ENCODE measurements around the gene CARTPT. TPM values are rescaled to one million over a fixed set of nuclear protein-coding genes. Genes with fewer than 3 reads are reported as not detected.

CARTPT gene
- total RNA-seq, 1 donor from 2014 or later: 0.34 TPM

DNA sequence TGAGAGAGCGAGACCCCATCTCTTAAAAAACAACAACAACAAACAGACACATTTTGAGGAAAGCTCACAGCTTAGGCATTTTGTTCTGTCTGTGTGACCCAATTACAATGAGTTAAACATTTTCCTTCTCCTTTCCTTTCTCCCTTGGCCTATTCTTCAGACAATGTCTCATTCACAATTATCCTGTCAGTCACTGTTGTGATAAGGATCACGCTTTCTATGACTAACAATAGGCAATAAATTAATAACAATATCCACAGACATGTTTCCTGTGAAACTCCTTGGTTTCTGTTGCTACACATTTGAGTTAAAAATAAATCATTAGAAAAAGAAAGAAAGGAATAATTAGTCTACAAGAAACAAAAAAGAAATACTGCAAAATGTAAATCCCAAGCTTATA, 19.8 kb upstream of the CARTPT start:
- Mint-ChIP-seq H3K36me3 (no peaks in the 10 kb centered on the region), H3K27me3 (peaks cover 12% of the 10 kb centered on the region), H3K4me3 (no peak overlapping the region), H3K9me3 (no peaks in the 10 kb centered on the region), H3K27ac (no peak overlapping the region), H3K4me1 (ENCODE audit: unreplicated experiment) (peaks cover 36% of the 10 kb centered on the region)
- DNase-seq (ENCODE audit: extremely low spot score, unreplicated experiment): no peak
- TF ChIP-seq, protein P1, sequence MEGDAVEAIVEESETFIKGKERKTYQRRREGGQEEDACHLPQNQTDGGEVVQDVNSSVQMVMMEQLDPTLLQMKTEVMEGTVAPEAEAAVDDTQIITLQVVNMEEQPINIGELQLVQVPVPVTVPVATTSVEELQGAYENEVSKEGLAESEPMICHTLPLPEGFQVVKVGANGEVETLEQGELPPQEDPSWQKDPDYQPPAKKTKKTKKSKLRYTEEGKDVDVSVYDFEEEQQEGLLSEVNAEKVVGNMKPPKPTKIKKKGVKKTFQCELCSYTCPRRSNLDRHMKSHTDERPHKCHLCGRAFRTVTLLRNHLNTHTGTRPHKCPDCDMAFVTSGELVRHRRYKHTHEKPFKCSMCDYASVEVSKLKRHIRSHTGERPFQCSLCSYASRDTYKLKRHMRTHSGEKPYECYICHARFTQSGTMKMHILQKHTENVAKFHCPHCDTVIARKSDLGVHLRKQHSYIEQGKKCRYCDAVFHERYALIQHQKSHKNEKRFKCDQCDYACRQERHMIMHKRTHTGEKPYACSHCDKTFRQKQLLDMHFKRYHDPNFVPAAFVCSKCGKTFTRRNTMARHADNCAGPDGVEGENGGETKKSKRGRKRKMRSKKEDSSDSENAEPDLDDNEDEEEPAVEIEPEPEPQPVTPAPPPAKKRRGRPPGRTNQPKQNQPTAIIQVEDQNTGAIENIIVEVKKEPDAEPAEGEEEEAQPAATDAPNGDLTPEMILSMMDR (conservative IDR thresholded peaks at IDR 0.05): no peak

DNA sequence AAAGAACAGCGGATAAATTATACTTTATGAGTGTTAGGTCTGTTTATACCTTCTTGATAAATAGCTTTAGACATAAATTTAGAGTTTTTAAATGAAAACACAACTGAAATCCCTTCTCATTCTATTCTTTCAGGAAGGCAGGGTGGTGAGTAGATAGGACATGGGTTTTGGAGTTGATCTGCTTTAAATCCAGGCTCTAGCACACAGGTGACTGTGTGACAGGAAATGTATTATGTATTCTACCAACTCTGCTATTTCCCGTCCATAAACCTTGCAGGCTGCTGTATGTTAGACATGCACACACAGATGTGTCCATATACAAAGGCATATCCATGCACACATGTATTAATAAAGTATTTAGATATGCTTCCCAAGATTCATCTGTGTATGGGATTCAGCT, 19.3 kb upstream of the CARTPT start:
- TF ChIP-seq, protein P1 (conservative IDR thresholded peaks at IDR 0.05): no peak
- H3K4me1 Mint-ChIP-seq (ENCODE audit: unreplicated experiment): peaks cover 33% of the 10 kb centered on the region
- no peaks in the 10 kb centered on the region for H3K36me3 Mint-ChIP-seq
- no peaks in the 10 kb centered on the region for H3K9me3 Mint-ChIP-seq
- no peak for DNase-seq (ENCODE audit: extremely low spot score, unreplicated experiment)
- no peak overlapping the region for H3K4me3 Mint-ChIP-seq
- peaks cover 14% of the 10 kb centered on the region for H3K27me3 Mint-ChIP-seq
- H3K27ac Mint-ChIP-seq: no peak overlapping the region

DNA sequence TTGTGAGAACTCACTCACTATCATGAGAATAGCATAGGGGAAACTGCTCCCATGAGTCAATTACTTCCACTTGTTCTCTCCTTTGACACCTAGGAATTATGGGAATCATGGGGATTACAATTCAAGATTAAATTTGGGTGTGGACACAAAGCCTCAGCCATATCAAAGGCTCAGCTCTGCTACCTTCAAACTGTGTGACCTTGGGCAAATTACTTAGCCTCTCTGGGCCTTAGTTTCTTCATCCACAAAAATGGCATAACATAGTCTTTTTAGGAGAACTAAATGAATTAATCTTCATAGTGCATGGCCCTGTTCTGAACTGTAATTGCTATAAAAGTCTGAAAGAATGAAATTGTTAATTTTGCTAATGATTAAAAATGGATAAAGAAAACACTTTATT, 18.3 kb upstream of the CARTPT start:
- peaks cover 17% of the 10 kb centered on the region for H3K27me3 Mint-ChIP-seq
- no peaks in the 10 kb centered on the region for H3K36me3 Mint-ChIP-seq
- peaks cover 25% of the 10 kb centered on the region for H3K4me1 Mint-ChIP-seq (ENCODE audit: unreplicated experiment)
- TF ChIP-seq, protein P1 (conservative IDR thresholded peaks at IDR 0.05): no peak
- no peak overlapping the region for H3K27ac Mint-ChIP-seq
- H3K4me3 Mint-ChIP-seq: no peak overlapping the region
- no peaks in the 10 kb centered on the region for H3K9me3 Mint-ChIP-seq
- DNase-seq (ENCODE audit: extremely low spot score, unreplicated experiment): no peak

DNA sequence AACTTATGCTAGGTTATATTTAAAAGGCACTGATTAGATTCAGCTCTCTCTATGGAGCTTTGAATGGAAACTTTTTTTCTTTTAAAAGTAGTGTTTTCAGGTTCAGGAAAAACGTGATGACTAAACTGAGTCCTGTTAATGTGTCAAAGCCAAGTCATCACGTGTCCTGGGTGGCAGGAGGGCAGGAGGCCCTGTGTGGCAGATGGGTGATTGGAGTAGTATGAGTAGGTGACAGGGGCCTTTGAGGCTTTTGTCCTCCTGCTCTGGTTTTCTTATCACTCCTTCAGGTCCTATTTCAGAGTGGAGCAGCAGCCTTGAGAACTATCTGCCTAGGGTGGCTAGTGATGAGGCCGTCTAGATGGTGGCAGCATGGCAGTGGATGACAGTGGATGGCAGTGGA, 17.7 kb upstream of the CARTPT start:
- Mint-ChIP-seq H3K4me3 (no peak overlapping the region), H3K4me1 (ENCODE audit: unreplicated experiment) (peaks cover 20% of the 10 kb centered on the region), H3K36me3 (no peaks in the 10 kb centered on the region), H3K27ac (no peak overlapping the region), H3K27me3 (peaks cover 23% of the 10 kb centered on the region), H3K9me3 (no peaks in the 10 kb centered on the region)
- TF ChIP-seq, protein P1 (conservative IDR thresholded peaks at IDR 0.05): no peak
- no peak for DNase-seq (ENCODE audit: extremely low spot score, unreplicated experiment)

DNA sequence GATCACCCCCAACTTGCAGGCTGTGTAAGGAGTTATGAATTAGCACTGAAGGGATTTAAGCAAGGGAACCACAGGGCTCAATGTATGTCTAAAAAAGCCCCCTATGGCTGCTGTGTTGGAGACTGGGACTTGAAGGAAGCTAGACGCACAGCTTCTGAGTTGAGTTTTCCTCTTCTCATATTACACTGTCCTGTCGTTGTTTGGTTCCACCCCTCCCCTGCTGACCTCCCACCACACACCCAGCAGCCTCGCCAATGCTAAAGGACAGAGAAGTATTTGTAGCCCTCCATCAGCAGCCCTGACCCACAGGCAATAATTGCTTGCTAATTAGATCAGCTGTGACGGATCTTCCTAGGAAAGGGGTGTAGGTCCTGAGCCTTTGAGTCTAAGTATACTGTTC, 15.1 kb upstream of the CARTPT start:
- H3K9me3 Mint-ChIP-seq: no peaks in the 10 kb centered on the region
- H3K4me3 Mint-ChIP-seq: no peak overlapping the region
- DNase-seq (ENCODE audit: extremely low spot score, unreplicated experiment): no peak
- H3K4me1 Mint-ChIP-seq (ENCODE audit: unreplicated experiment): peaks cover 17% of the 10 kb centered on the region
- no peaks in the 10 kb centered on the region for H3K36me3 Mint-ChIP-seq
- H3K27me3 Mint-ChIP-seq: peaks cover 37% of the 10 kb centered on the region
- TF ChIP-seq, protein P1 (conservative IDR thresholded peaks at IDR 0.05): no peak
- H3K27ac Mint-ChIP-seq: no peak overlapping the region

DNA sequence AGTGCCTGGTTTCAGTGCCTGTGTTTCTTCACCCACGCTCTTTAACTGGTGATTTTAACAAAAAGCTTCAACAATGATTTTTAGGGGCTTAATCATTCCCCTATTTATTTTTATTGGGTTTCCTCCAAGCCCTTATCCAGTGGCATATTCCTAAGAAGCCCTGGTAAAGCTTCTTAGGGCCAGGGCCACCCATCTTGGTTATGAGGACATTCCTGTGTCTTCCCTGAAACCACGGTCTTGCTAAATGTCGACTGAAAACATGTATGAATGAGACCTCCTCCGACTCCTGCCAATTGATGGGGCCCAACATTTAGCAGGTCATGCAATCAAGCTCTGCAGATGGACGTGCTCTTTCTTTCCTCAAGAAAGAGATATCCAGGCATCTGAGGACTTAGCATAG, 13.7 kb upstream of the CARTPT start:
- Mint-ChIP-seq H3K4me1 (ENCODE audit: unreplicated experiment) (peaks cover 13% of the 10 kb centered on the region), H3K27ac (no peak overlapping the region), H3K9me3 (no peaks in the 10 kb centered on the region), H3K4me3 (no peak overlapping the region), H3K36me3 (no peaks in the 10 kb centered on the region), H3K27me3 (peaks cover 41% of the 10 kb centered on the region)
- TF ChIP-seq, protein P1 (conservative IDR thresholded peaks at IDR 0.05): no peak
- no peak for DNase-seq (ENCODE audit: extremely low spot score, unreplicated experiment)

Data from type B pancreatic cell (in vitro differentiated cells).